K562 (cell line): ENCODE data around the gene KCND3. TPM values are rescaled to one million over a fixed set of nuclear protein-coding genes. Genes with fewer than 3 reads are reported as not detected.

Experiments
- ATAC-seq: fragments of 200-7000 bp; cut with Tn5 transposase; 3 replicates; pipeline ENCODE4 v1.9.1; 2020; ENCODE audit warnings: moderate library complexity
- BruUV-seq: library from RNA; stranded (reverse); fragments of 400-500 nt; replicated peaks from 2 replicates; lab custom pipeline; 2021; lab: Mats Ljungman, UMichigan
- CTCF ChIA-PET: fragments of 300-600 bp; formaldehyde crosslinking; extraction: SDS; loops from one replicate; lab custom pipeline; 2021; ENCODE audit warnings: low intra/inter-chr PET ratio; lab: Yijun Ruan, JAX
- POLR2A ChIA-PET: fragments of 300-600, 350-650 bp; sonication (Branson Sonifier 250); formaldehyde crosslinking; extraction: SDS; loops from one replicate; lab custom pipeline; 2021; ENCODE audit warnings: antibody characterized with exemption, inconsistent platforms; lab: Yijun Ruan, JAX
- DNase-seq, 4 experiments: peaks; one replicate each; pipeline versions ENCODE4 v3.0.0 to v3.0.0-alpha.2; 2011 to 2018; ENCODE audit warnings: low spot score in 3 of 4, mixed read lengths in 3 of 4; ENCODE audit errors: extremely low read depth in 1 of 4
- FAIRE-seq: peaks from 2 replicates; lab custom pipeline; 2011; peaks lifted over from hg19 to GRCh38; lab: Jason Lieb, UNC
- H2AFZ ChIP-seq: 2 replicates; pipeline ENCODE4 v1.6.0; 2011; ENCODE audit warnings: low read depth, low read length, control low read depth, inconsistent platforms
- H3K27ac ChIP-seq: fragments of 200-600 bp; 3 replicates; pipeline ENCODE4 v1.8.0; 2011; ENCODE audit warnings: low read depth, mild to moderate bottlenecking, control low read depth, inconsistent platforms, low read length, moderate library complexity, mixed read lengths; ENCODE audit errors: extremely low read depth
- H3K27me3 ChIP-seq, 2 experiments: fragments of 300-600 bp in 1 of 2; 2 replicates in 1 of 2; 3 replicates in 1 of 2; pipeline versions ENCODE4 v1.6.0 to v1.8.0; 2011; ENCODE audit warnings: inconsistent platforms in 2 of 2, low read length in 2 of 2, mild to moderate bottlenecking in 1 of 2, mixed read lengths in 1 of 2, moderate library complexity in 1 of 2; ENCODE audit not compliant: control insufficient read depth in 2 of 2, insufficient read depth in 2 of 2
- H3K36me3 ChIP-seq: fragments of 300-600 bp; 3 replicates; pipeline ENCODE4 v1.8.0; 2011; ENCODE audit warnings: mild to moderate bottlenecking, low read length, inconsistent platforms; ENCODE audit not compliant: control insufficient read depth, insufficient read depth
- H3K4me1 ChIP-seq, 2 experiments: fragments of 200-600 bp in 1 of 2; replicated peaks in 1 of 2; 2 replicates in 1 of 2; 3 replicates in 1 of 2; pipeline versions ENCODE4 v1.5.1 to v1.8.0; 2011; ENCODE audit warnings: inconsistent platforms in 2 of 2, low read length in 2 of 2, mild to moderate bottlenecking in 1 of 2, mixed read lengths in 1 of 2, moderate library complexity in 1 of 2; ENCODE audit not compliant: control insufficient read depth in 2 of 2, insufficient read depth in 2 of 2
- H3K4me2 ChIP-seq: 2 replicates; pipeline ENCODE4 v1.6.1; 2011; ENCODE audit warnings: low read length, control low read depth, inconsistent platforms, mixed read lengths; ENCODE audit not compliant: insufficient read depth
- H3K4me3 ChIP-seq: fragments of 200-600 bp; sonication (generic), shearing (Covaris generic); 2 replicates; pipeline ENCODE4 v1.5.1; 2016; ENCODE audit warnings: control low read depth, inconsistent platforms
- H3K79me2 ChIP-seq: fragments of 200-600 bp; 3 replicates; pipeline ENCODE4 v1.8.0; 2011; ENCODE audit warnings: low read length, inconsistent platforms; ENCODE audit not compliant: control insufficient read depth, insufficient read depth
- H3K9ac ChIP-seq, 2 experiments: 2 replicates each; pipeline versions ENCODE4 v1.6.0 to v1.6.1; 2011; ENCODE audit warnings: low read depth in 2 of 2, low read length in 2 of 2, control low read depth in 1 of 2, inconsistent platforms in 1 of 2, mild to moderate bottlenecking in 1 of 2, mixed read lengths in 1 of 2; ENCODE audit not compliant: insufficient read depth in 1 of 2
- H3K9me1 ChIP-seq: one replicate; pipeline ENCODE4 v1.6.0; 2011; ENCODE audit warnings: inconsistent platforms, mild to moderate bottlenecking, low read length, moderate library complexity; ENCODE audit not compliant: control insufficient read depth, insufficient read depth
- H3K9me3 ChIP-seq: replicated peaks from 2 replicates; pipeline ENCODE4 v1.5.1; 2011; ENCODE audit warnings: low read depth, low read length, inconsistent platforms; ENCODE audit not compliant: control insufficient read depth, insufficient read depth
- H4K20me1 ChIP-seq: replicated peaks from 2 replicates; pipeline ENCODE4 v1.6.1; 2011; ENCODE audit warnings: low read length, inconsistent platforms, mixed read lengths; ENCODE audit not compliant: control insufficient read depth, insufficient read depth
- NR4A1 ChIP-seq, 2 experiments: fragments of 250-450 bp in 1 of 2; fragments of 450-650 bp in 1 of 2; sonication (Bioruptor Pico) in 1 of 2; IDR thresholded peaks; 2 replicates each; pipeline versions ENCODE4 v1.4.0 to v1.6.1; 2016 to 2020; ENCODE audit warnings: mild to moderate bottlenecking in 2 of 2, missing compliant biosample characterization in 1 of 2, missing genetic modification characterization in 1 of 2, moderate library complexity in 1 of 2
- RBM22 ChIP-seq: fragments of 200-400 bp; formaldehyde crosslinking; IDR thresholded peaks from 2 replicates; pipeline ENCODE4 v1.6.1; 2018; ENCODE audit warnings: low read length, low read depth; ENCODE audit not compliant: poor library complexity, severe bottlenecking
- SMAD2 ChIP-seq: fragments of 150-350 bp; IDR thresholded peaks from 2 replicates; pipeline ENCODE4 v1.6.1; 2014; ENCODE audit warnings: low read depth, mild to moderate bottlenecking, low read length
- WGBS: fragments of 100-300 bp; shearing (Covaris generic); methylation state at CpG from one replicate; pipeline ENCODE4 v1.1.6; 2016; ENCODE audit warnings: low coverage, mixed read lengths; ENCODE audit not compliant: insufficient coverage; ENCODE audit errors: missing lambda C conversion rate; 5-methylcytosine and 5-hydroxymethylcytosine counted together
- in situ Hi-C: fragments of 300-500 bp; cut with MboI; formaldehyde crosslinking; loops from 4 replicates; pipeline ENCODE4 v1.15.0; 2018; ENCODE audit warnings: inconsistent platforms, mixed read lengths
- intact Hi-C: fragments of 100-400 bp; cut with micrococcal nuclease; formaldehyde crosslinking; loops from 2 replicates; pipeline ENCODE4 v1.14.2; 2022
- polyA plus RNA-seq, 8 experiments: library from polyadenylated mRNA; depleted of rRNA in 4 of 8; stranded (reverse) in 5 of 8; unstranded in 3 of 8; fragments of >200 nt; fragmentation: Nextera tagmentation in 2 of 8; fragmentation: Illumina TruSeq in 1 of 8; extraction: Ambion mirVana in 2 of 8; extraction: Trizol in 1 of 8; gene quantifications; 2 replicates each; pipeline versions ENCODE4 v1.2.1 to v1.2.3, GENCODE V29; 2011 to 2014; ENCODE audit warnings: inconsistent platforms in 1 of 8, missing spikeins in 1 of 8
- total RNA-seq, 7 experiments: library from RNA; depleted of rRNA in 6 of 7; stranded (reverse); fragments of >200 nt in 6 of 7; fragmentation: Illumina TruSeq in 2 of 7; extraction: Trizol in 2 of 7; gene quantifications; 2 replicates each; pipeline versions ENCODE4 v1.2.1 to v1.2.3, GENCODE V29; 2011 to 2021; ENCODE audit warnings: low replicate concordance in 1 of 7
- TF ChIP-seq, protein P1 (sequence below): fragments of 450-650 bp; formaldehyde crosslinking; IDR thresholded peaks from 2 replicates; pipeline ENCODE4 v1.4.0; 2020; ENCODE audit warnings: mild to moderate bottlenecking, mixed read lengths

Gene KCND3
- total and polyA plus RNA-seq, 9 of the 15 experiments (the other 6 are each of a cell fraction or from before 2014, with no cell fraction given): not detected

DNA sequence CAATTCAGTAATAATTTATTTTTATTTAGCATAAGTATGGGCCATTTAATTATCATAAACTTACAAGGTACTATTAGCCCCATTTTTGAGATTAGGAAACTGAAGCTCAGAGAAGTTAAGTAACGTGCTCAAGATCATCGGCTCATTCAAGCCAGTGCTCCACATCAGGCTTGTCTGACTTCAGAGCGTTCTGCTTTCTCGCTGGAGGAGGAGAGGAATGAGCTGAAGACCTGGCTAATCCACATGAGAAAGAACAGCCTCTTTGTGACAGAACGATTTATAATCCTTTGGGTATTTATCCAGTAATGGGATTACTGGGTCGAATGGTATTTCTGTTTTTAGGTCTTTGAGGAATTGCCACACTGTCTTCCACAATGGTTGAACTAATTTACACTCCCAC, 194.1 kb downstream of the KCND3 start (continued):
- TF ChIP-seq, protein P1, sequence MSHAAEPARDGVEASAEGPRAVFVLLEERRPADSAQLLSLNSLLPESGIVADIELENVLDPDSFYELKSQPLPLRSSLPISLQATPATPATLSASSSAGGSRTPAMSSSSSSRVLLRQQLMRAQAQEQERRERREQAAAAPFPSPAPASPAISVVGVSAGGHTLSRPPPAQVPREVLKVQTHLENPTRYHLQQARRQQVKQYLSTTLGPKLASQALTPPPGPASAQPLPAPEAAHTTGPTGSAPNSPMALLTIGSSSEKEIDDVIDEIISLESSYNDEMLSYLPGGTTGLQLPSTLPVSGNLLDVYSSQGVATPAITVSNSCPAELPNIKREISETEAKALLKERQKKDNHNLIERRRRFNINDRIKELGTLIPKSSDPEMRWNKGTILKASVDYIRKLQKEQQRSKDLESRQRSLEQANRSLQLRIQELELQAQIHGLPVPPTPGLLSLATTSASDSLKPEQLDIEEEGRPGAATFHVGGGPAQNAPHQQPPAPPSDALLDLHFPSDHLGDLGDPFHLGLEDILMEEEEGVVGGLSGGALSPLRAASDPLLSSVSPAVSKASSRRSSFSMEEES (CRISPR knock-in tag): no peak

DNA sequence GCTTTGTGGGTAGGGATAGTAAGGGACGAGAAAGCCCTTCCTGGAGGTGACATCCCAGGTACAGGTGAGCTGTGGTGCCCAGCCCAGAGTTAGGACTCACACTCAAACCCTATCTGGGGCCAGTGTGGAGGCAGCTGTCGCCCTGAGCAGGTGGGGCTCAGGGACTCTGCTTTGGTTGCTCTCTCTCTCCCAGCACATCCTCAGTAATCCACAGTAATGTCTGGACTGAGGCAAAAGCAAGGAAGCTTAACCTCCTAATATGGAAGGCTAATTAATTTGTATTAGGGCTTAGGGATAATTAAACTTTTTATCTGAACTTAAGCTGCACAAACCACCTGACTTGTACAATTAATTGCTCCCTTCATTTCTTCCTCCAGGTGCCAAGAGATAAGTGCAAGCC, 195.5 kb downstream of the KCND3 start:
- Histone ChIP-seq H3K4me1 (no peaks in the 10 kb centered on the region), H3K9me3 (no peaks in the 10 kb centered on the region), H3K27me3 (peaks cover 35 to 40% of the 10 kb centered on the region in 2 experiments), H2AFZ (no peak overlapping the region), H3K9me1 (no peaks in the 10 kb centered on the region), H3K9ac (no peak overlapping the region), H3K79me2 (no peaks in the 10 kb centered on the region), H4K20me1 (peaks cover 5% of the 10 kb centered on the region; the same call in 1 of the 2 replicates), H3K4me3 (no peak overlapping the region), H3K36me3 (no peaks in the 10 kb centered on the region), H3K4me2 (no peak overlapping the region), H3K27ac (no peak overlapping the region)
- CTCF ChIA-PET: no interaction called here
- 3% methylated on average over 2 of the region's 2 CpGs for WGBS
- TF ChIP-seq SMAD2: no peak
- TF ChIP-seq NR4A1 (CRISPR knock-in tag; IDR thresholded peaks at IDR 0.05): no peak
- TF ChIP-seq NR4A1 (tag; IDR thresholded peaks at IDR 0.05): no peak
- no peak for TF ChIP-seq RBM22
- FAIRE-seq (no peak), DNase-seq (no peak), ATAC-seq (no peak)
- POLR2A ChIA-PET: no interaction called here
- no TSS peak for BruUV-seq
- intact Hi-C loops (no loop called here), in situ Hi-C loops (no loop called here)
